ENCODE data around the gene HS6ST3.

DNA sequence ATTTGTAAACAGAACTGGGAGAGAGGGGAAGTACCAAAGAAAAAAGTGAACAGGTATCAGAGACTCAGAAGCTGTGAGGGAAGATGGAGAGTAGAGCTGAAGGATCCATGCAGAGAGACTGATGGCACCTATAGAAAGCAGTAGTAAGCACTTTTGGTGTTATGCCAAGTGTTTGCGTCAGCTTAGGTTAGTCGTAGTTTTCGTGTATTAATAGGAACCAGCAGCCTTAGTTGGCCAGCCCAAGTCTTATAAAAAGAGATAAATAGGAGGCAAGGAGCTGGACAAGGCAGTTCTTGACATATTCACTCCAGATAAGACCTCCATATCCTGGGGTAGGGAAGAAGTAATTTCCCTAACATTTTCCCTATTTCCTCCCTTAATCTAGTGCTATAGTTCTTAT is 690.2 kb downstream of the HS6ST3 start:
- no peak for TF ChIP-seq POLR2AphosphoS5 (IDR thresholded peaks at IDR 0.05; ENCODE audit: low read depth, low read length)
- TF ChIP-seq POLR2A (IDR thresholded peaks at IDR 0.05; ENCODE audit: low read depth, low read length) = no peak

All from GM12892 (cell line).